IMR-90 (cell line): ENCODE data around the gene RPL41. TPM values are rescaled to one million over a fixed set of nuclear protein-coding genes. Genes with fewer than 3 reads are reported as not detected.

ENCODE experiments used
- ATAC-seq: fragments of 200-7000 bp; cut with Tn5 transposase; 2 replicates; pipeline ENCODE4 v1.9.1; 2020; ENCODE audit warnings: low read depth, mild to moderate bottlenecking, moderate library complexity
- BruUV-seq: library from RNA; stranded (reverse); fragments of 400-500 nt; replicated peaks from 2 replicates; lab custom pipeline; 2021; lab: Mats Ljungman, UMichigan
- CTCF ChIA-PET: fragments of 300-600 bp; formaldehyde crosslinking; extraction: SDS; loops from one replicate; lab custom pipeline; 2021; ENCODE audit warnings: antibody characterized with exemption; lab: Yijun Ruan, JAX
- POLR2A ChIA-PET: fragments of 300-600 bp; sonication (Branson Sonifier 250); formaldehyde crosslinking; loops from one replicate; lab custom pipeline; 2022; ENCODE audit warnings: antibody characterized with exemption; ENCODE audit not compliant: unreplicated experiment; lab: Charles Lee
- DNase-seq: peaks from one replicate; pipeline ENCODE4 v3.0.0; 2013
- H2AFZ ChIP-seq: replicated peaks from 2 replicates; pipeline ENCODE3; 2013; ENCODE audit warnings: low read length, mild to moderate bottlenecking; ENCODE audit not compliant: poor library complexity
- H2AK5ac ChIP-seq: 2 replicates; pipeline ENCODE4 v1.6.1; 2013; ENCODE audit warnings: low read depth, low read length, inconsistent platforms
- H2AK9ac ChIP-seq: replicated peaks from 2 replicates; pipeline ENCODE3; 2013; ENCODE audit warnings: mild to moderate bottlenecking, low read depth, low read length, moderate library complexity; ENCODE audit not compliant: poor library complexity
- H2BK120ac ChIP-seq: 2 replicates; pipeline ENCODE4 v1.6.1; 2013; ENCODE audit warnings: low read depth, low read length, inconsistent platforms
- H2BK15ac ChIP-seq: 3 replicates; pipeline ENCODE4 v1.6.1; 2013; ENCODE audit warnings: low read depth, low read length, inconsistent platforms
- H2BK20ac ChIP-seq: 2 replicates; pipeline ENCODE4 v1.6.1; 2013; ENCODE audit warnings: low read depth, mild to moderate bottlenecking, inconsistent platforms, low read length, moderate library complexity
- H2BK5ac ChIP-seq: 2 replicates; pipeline ENCODE4 v1.6.1; 2013; ENCODE audit warnings: mild to moderate bottlenecking, low read depth, low read length, inconsistent platforms; ENCODE audit not compliant: poor library complexity, severe bottlenecking
- H3K14ac ChIP-seq: replicated peaks from 2 replicates; pipeline ENCODE4 v1.6.1; 2013; ENCODE audit warnings: low read depth, low read length, inconsistent platforms
- H3K18ac ChIP-seq: 2 replicates; pipeline ENCODE4 v1.6.1; 2013; ENCODE audit warnings: low read depth, low read length, control low read depth
- H3K23ac ChIP-seq: 2 replicates; pipeline ENCODE4 v1.6.1; 2013; ENCODE audit warnings: low read depth, low read length, inconsistent platforms
- H3K27ac ChIP-seq: 2 replicates; pipeline ENCODE4 v1.5.1; 2013; ENCODE audit warnings: mild to moderate bottlenecking, control low read depth, low read length; ENCODE audit not compliant: insufficient read depth
- H3K27me3 ChIP-seq: 2 replicates; pipeline ENCODE4 v1.6.1; 2013; ENCODE audit warnings: low read length; ENCODE audit not compliant: control insufficient read depth, insufficient read depth
- H3K36me3 ChIP-seq: 2 replicates; pipeline ENCODE4 v1.6.1; 2013; ENCODE audit warnings: low read length, mixed read lengths; ENCODE audit not compliant: control insufficient read depth, insufficient read depth
- H3K4ac ChIP-seq: 2 replicates; pipeline ENCODE4 v1.6.1; 2013; ENCODE audit warnings: low read depth, low read length, inconsistent platforms
- H3K4me1 ChIP-seq: 2 replicates; pipeline ENCODE4 v1.6.1; 2013; ENCODE audit warnings: low read length, mixed read lengths; ENCODE audit not compliant: control insufficient read depth, insufficient read depth
- H3K4me2 ChIP-seq: 2 replicates; pipeline ENCODE4 v1.6.1; 2013; ENCODE audit warnings: low read depth, mild to moderate bottlenecking, control low read depth, low read length, moderate library complexity
- H3K4me3 ChIP-seq: 2 replicates; pipeline ENCODE4 v1.5.1; 2013; ENCODE audit warnings: low read depth, mild to moderate bottlenecking, control low read depth, low read length, moderate library complexity; ENCODE audit not compliant: insufficient read depth
- H3K56ac ChIP-seq: 2 replicates; pipeline ENCODE4 v1.6.1; 2013; ENCODE audit warnings: low read length, inconsistent platforms; ENCODE audit not compliant: insufficient read depth; ENCODE audit errors: extremely low read depth
- H3K79me1 ChIP-seq, 2 experiments: 2 replicates each; pipeline ENCODE4 v1.6.1; 2013; ENCODE audit warnings: low read length in 2 of 2, inconsistent platforms in 1 of 2, low read depth in 1 of 2
- H3K9ac ChIP-seq: 2 replicates; pipeline ENCODE4 v1.6.1; 2013; ENCODE audit warnings: low read depth, low read length, control low read depth
- H3K9me1 ChIP-seq: 2 replicates; pipeline ENCODE4 v1.6.1; 2013; ENCODE audit warnings: low read length, inconsistent platforms; ENCODE audit not compliant: insufficient read depth
- H3K9me3 ChIP-seq: 2 replicates; pipeline ENCODE4 v1.6.1; 2013; ENCODE audit warnings: low read length; ENCODE audit not compliant: control insufficient read depth, insufficient read depth
- H4K20me1 ChIP-seq: 2 replicates; pipeline ENCODE4 v1.6.1; 2013; ENCODE audit warnings: low read length, inconsistent platforms; ENCODE audit not compliant: insufficient read depth
- H4K5ac ChIP-seq: 2 replicates; pipeline ENCODE4 v1.6.1; 2013; ENCODE audit warnings: mild to moderate bottlenecking, low read depth, low read length, control low read depth
- H4K8ac ChIP-seq, 2 experiments: 2 replicates each; pipeline ENCODE4 v1.6.1; 2013; ENCODE audit warnings: low read depth in 2 of 2, low read length in 2 of 2, control low read depth in 1 of 2, inconsistent platforms in 1 of 2
- H4K91ac ChIP-seq: 2 replicates; pipeline ENCODE4 v1.6.1; 2013; ENCODE audit warnings: low read depth, low read length, inconsistent platforms; ENCODE audit not compliant: insufficient read depth
- BHLHE40 ChIP-seq: fragments of 150-350 bp; IDR thresholded peaks from 2 replicates; pipeline ENCODE4 v1.6.1; 2016; ENCODE audit warnings: mild to moderate bottlenecking, low read depth, low read length
- CHD1 ChIP-seq: IDR thresholded peaks from 2 replicates; pipeline ENCODE4 v1.6.1; 2012; ENCODE audit warnings: low read depth, low read length, improper control_type of control experiment
- CTCF ChIP-seq: conservative IDR thresholded peaks from 2 replicates; pipeline ENCODE4 v1.5.1; 2012; ENCODE audit warnings: mild to moderate bottlenecking, low read depth, low read length, improper control_type of control experiment
- NFE2L2 ChIP-seq: fragments of 150-350 bp; IDR thresholded peaks from 2 replicates; pipeline ENCODE4 v1.6.1; 2016; ENCODE audit warnings: low read depth, mild to moderate bottlenecking, low read length
- POLR2A ChIP-seq: IDR thresholded peaks from 2 replicates; pipeline ENCODE4 v1.6.1; 2012; ENCODE audit warnings: mild to moderate bottlenecking, low read depth, low read length
- RAD21 ChIP-seq: IDR thresholded peaks from 2 replicates; pipeline ENCODE4 v1.6.1; 2012; ENCODE audit warnings: low read length, improper control_type of control experiment
- RCOR1 ChIP-seq: IDR thresholded peaks from 2 replicates; pipeline ENCODE4 v1.6.1; 2012; ENCODE audit warnings: mild to moderate bottlenecking, low read length, improper control_type of control experiment; ENCODE audit not compliant: insufficient replicate concordance
- USF2 ChIP-seq: fragments of 150-350 bp; IDR thresholded peaks from 2 replicates; pipeline ENCODE4 v1.6.1; 2017; ENCODE audit warnings: mild to moderate bottlenecking, antibody characterized with exemption, low read length, low read depth
- WGBS, 2 experiments: methylation state at CpG; one replicate each; pipeline versions ENCODE4 v1.1.5 to v1.1.7; 2013; ENCODE audit warnings: missing lambda C conversion rate in 2 of 2; ENCODE audit not compliant: insufficient read length in 1 of 2; ENCODE audit errors: extremely low coverage in 2 of 2; 5-methylcytosine and 5-hydroxymethylcytosine counted together
- dilution Hi-C: fragments of 300-500 bp; cut with HindIII; formaldehyde crosslinking; loops from one replicate; pipeline ENCODE4 v1.14.3; 2018; ENCODE audit warnings: low sequenced_read_pairs; ENCODE audit not compliant: unreplicated experiment
- in situ Hi-C: fragments of 300-500 bp; cut with MboI; formaldehyde crosslinking; loops from 3 replicates; pipeline ENCODE4 v1.14.3; 2019; ENCODE audit warnings: low sequenced_read_pairs, inconsistent platforms, mixed read lengths
- intact Hi-C: fragments of 100-400 bp; cut with micrococcal nuclease; formaldehyde crosslinking; loops from 2 replicates; pipeline ENCODE4 v1.10.0; 2022
- polyA plus RNA-seq, 3 experiments: library from polyadenylated mRNA; depleted of rRNA; stranded (reverse); fragments of >200 nt; gene quantifications; 2 replicates each; pipeline ENCODE4 v1.2.3, GENCODE V29; 2012; ENCODE audit warnings: low replicate concordance in 1 of 3
- total RNA-seq: library from RNA; depleted of rRNA; stranded (reverse); fragments of >200 nt; gene quantifications from 2 replicates; pipeline ENCODE4 v1.2.3, GENCODE V29; 2012

RPL41 gene
- total and polyA plus RNA-seq, 2 of the 4 experiments (the other 2 are of a cell fraction) = 1,119 to 9,394 TPM

- no peaks in the 10 kb centered on the region for H3K9me3 ChIP-seq
- H3K36me3 ChIP-seq = peaks cover 52% of the 10 kb centered on the region
- no peak overlapping the region for H2BK20ac ChIP-seq
- peak overlapping the region; percentile 95 for H2AK5ac ChIP-seq
- H2BK5ac ChIP-seq = peak overlapping the region; percentile 91
- no peak for TF ChIP-seq NFE2L2
- TF ChIP-seq RCOR1 = no peak
- no peak for TF ChIP-seq RAD21
- no peak for TF ChIP-seq CTCF
- no peak for TF ChIP-seq CHD1
- no peak for TF ChIP-seq USF2
- TF ChIP-seq BHLHE40 = no peak
- TF ChIP-seq POLR2A = no peak
- H3K4me1 ChIP-seq = peaks cover 15% of the 10 kb centered on the region
- DNase-seq (peak; percentile 58), ATAC-seq (peak; percentile 47)
- POLR2A ChIA-PET = interaction anchor here (1.6 kb wide), 1 partner anchor 31 kb away, joined by 8 read pairs; the partner anchor contains the start of gene ESYT1
- H3K27me3 ChIP-seq = no peaks in the 10 kb centered on the region
- peak overlapping the region; percentile 73 for H3K4me3 ChIP-seq
- H3K9me1 ChIP-seq = peaks cover 3% of the 10 kb centered on the region; the same call in 1 of the 2 replicates
- H3K56ac ChIP-seq = peak overlapping the region; percentile 99
- H3K18ac ChIP-seq = peak overlapping the region; percentile 81
- intact Hi-C loops = loop anchor here (2.0 kb wide), 3 partner anchors 32 to 62 kb away; partner anchors contain the start of genes RNF41 and ZC3H10
- H3K14ac ChIP-seq = peak overlapping the region; percentile 98
- H3K4ac ChIP-seq = peak overlapping the region; percentile 97
- H4K20me1 ChIP-seq = peaks cover 57% of the 10 kb centered on the region
- no peak overlapping the region for H2AFZ ChIP-seq
- 0% methylated on average over 3 of the region's 6 CpGs; no CpG with 5 or more reads in 1 of the 2 experiments for WGBS, 2 experiments
- dilution Hi-C loops = no loop called here
- CTCF ChIA-PET = no interaction called here
- no TSS peak for BruUV-seq
- peak overlapping the region; percentile 90 for H3K27ac ChIP-seq
- in situ Hi-C loops = no loop called here
- H3K4me2 ChIP-seq = peak overlapping the region; percentile 98
- peak overlapping the region; percentile 54 for H2BK120ac ChIP-seq
- peak overlapping the region; percentile 85 for H4K5ac ChIP-seq
- H4K91ac ChIP-seq = peak overlapping the region; percentile 95
- peak overlapping the region; percentile 99 for H3K23ac ChIP-seq
- H2AK9ac ChIP-seq = peak overlapping the region; percentile 99
- H4K8ac ChIP-seq = peak overlapping the region; percentile 79 to 94
- H3K79me1 ChIP-seq = peaks cover 14 to 65% of the 10 kb centered on the region in 2 experiments
- H2BK15ac ChIP-seq = peak overlapping the region; percentile 1; the same call in 1 of the 3 replicates
- H3K9ac ChIP-seq = peak overlapping the region; percentile 100
These were observed 42.6 kb downstream of the RPL41 start for GRCh38 chr12:56158926-56159461.
